Spleen (tissue), 11 donors: ENCODE data around the gene KCNJ2. TPM values are rescaled to one million over a fixed set of nuclear protein-coding genes. Genes with fewer than 3 reads are reported as not detected.

Source experiments
- DNase-seq: peaks from one replicate; pipeline ENCODE4 v3.0.0-alpha.2; 2020
- H3K27ac ChIP-seq, 8 donors: fragments of 200-600 bp; sonication (generic) in 7 of 8; 1 replicate in 4 of 8; 2 replicates in 4 of 8; pipeline versions ENCODE4 v1.5.0 to v1.8.0; 2016 to 2021; ENCODE audit warnings: inconsistent platforms in 4 of 8, mild to moderate bottlenecking in 4 of 8, moderate library complexity in 1 of 8
- H3K27me3 ChIP-seq, 7 donors: fragments of 200-600 bp; sonication (generic) in 6 of 7; replicated peaks in 1 of 7; 1 replicate in 4 of 7; 2 replicates in 3 of 7; pipeline versions ENCODE4 v1.5.0 to v1.8.0; 2016 to 2021; ENCODE audit warnings: inconsistent platforms in 3 of 7, mild to moderate bottlenecking in 1 of 7
- H3K36me3 ChIP-seq, 6 donors: fragments of 200-600 bp; sonication (generic) in 5 of 6; 1 replicate in 4 of 6; 2 replicates in 2 of 6; pipeline versions ENCODE4 v1.5.0 to v1.8.0; 2016 to 2021; ENCODE audit warnings: inconsistent platforms in 2 of 6
- H3K4me1 ChIP-seq, 6 donors: fragments of 200-600 bp; sonication (generic) in 5 of 6; 1 replicate in 3 of 6; 2 replicates in 3 of 6; pipeline versions ENCODE4 v1.5.0 to v1.8.0; 2016 to 2021; ENCODE audit warnings: inconsistent platforms in 3 of 6
- H3K4me3 ChIP-seq, 8 donors: fragments of 200-600 bp; sonication (generic) in 7 of 8; 1 replicate in 4 of 8; 2 replicates in 4 of 8; pipeline versions ENCODE4 v1.5.0 to v1.8.0; 2016 to 2021; ENCODE audit warnings: inconsistent platforms in 4 of 8, mild to moderate bottlenecking in 4 of 8, moderate library complexity in 2 of 8
- H3K9me3 ChIP-seq, 8 donors: fragments of 200-600 bp; sonication (generic) in 7 of 8; 1 replicate in 4 of 8; 2 replicates in 4 of 8; pipeline versions ENCODE4 v1.5.0 to v1.8.0; 2016 to 2021; ENCODE audit warnings: inconsistent platforms in 4 of 8
- POLR2A ChIP-seq, 3 donors: fragments of 450-650 bp; IDR thresholded peaks; one replicate each; pipeline ENCODE4 v1.5.1; 2017; ENCODE audit warnings: antibody characterized with exemption in 3 of 3, mild to moderate bottlenecking in 1 of 3
- POLR2AphosphoS5 ChIP-seq, 3 donors: sonication (generic); formaldehyde crosslinking; IDR thresholded peaks; one replicate each; pipeline ENCODE4 v1.5.1; 2017; ENCODE audit warnings: antibody characterized with exemption in 3 of 3
- WGBS, 5 donors: extraction: QIAGEN DNeasy Blood & Tissue Kit in 3 of 5; methylation state at CpG; one replicate each; pipeline versions ENCODE4 v1.1.5 to v1.1.7; 2013 to 2018; 5-methylcytosine and 5-hydroxymethylcytosine counted together
- intact Hi-C: fragments of 100-400 bp; cut with DNase I; formaldehyde crosslinking; loops from one replicate; pipeline ENCODE4 v1.15.0; 2023; ENCODE audit warnings: low total_unique reads
- polyA plus RNA-seq, 3 donors: library from polyadenylated mRNA; stranded (reverse); fragments of 200-250 nt; gene quantifications; one replicate each; pipeline ENCODE4 v1.2.1, GENCODE V29; 2013
- total RNA-seq, 7 donors: library from RNA; depleted of rRNA in 3 of 7; stranded (reverse); fragments of >200 nt in 3 of 7; fragmentation: NEBNext Ultra II Directional in 4 of 7; extraction: Animal tissue kit (Norgen Biotek cat#: 25700) in 4 of 7; gene quantifications; one replicate each; pipeline versions ENCODE4 v1.1.0 to v1.2.1, GENCODE V29; 2016 to 2021
- TF ChIP-seq, protein P1 (sequence below), 11 experiments: fragments of 200-600 bp in 7 of 11; fragments of 450-650 bp in 4 of 11; sonication (generic) in 4 of 11; IDR thresholded peaks in 8 of 11; conservative IDR thresholded peaks in 3 of 11; 1 replicate in 7 of 11; 2 replicates in 4 of 11; pipeline versions ENCODE4 v1.4.0 to v1.8.0; 2016 to 2021; ENCODE audit warnings: antibody characterized with exemption in 11 of 11, inconsistent platforms in 4 of 11, mild to moderate bottlenecking in 1 of 11
- donor health status: healthy with polysubstance abuse.
- donor health status: DM: no; HTN: no; CAD: no; lungs with moderate emphysema.
- donor health status: DM: no; HTN: no; CAD: no.
- donor health status: Bipolar disorder and iron deficiency.
- donor health status: healthy.
- donor health status: DM: no; HTN: no; CAD: no.
- donor health status: DM: yes; HTN: yes; CAD: no.

KCNJ2 gene
- total and polyA plus RNA-seq, 10 donors: 0.91 to 34.1 (median 21.5) TPM

DNA sequence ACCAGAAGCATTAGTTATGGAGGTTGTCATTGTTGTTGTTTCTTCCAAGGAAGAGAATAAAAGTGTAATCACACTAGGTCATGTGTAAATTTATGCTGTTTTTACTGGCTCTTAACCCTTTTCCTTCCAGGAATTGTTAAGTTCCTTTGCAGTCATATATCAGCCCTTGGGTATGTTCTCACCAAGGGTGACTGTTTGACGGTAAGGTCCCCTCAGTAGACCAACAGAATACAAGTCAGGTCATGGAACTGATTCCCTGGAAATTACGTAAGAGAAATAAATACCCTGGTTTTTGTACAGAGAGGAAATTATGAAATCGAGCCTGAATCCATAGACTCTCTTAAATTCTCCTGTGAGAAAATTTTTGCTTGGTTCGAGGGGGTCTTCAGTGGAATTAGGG is 11.2 kb upstream of the KCNJ2 start:
- H3K4me3 ChIP-seq: no peak overlapping the region
- H3K36me3 ChIP-seq: no peaks in the 10 kb centered on the region
- H3K9me3 ChIP-seq: no peaks in the 10 kb centered on the region
- TF ChIP-seq POLR2A (IDR thresholded peaks at IDR 0.05): no peak
- TF ChIP-seq, protein P1, sequence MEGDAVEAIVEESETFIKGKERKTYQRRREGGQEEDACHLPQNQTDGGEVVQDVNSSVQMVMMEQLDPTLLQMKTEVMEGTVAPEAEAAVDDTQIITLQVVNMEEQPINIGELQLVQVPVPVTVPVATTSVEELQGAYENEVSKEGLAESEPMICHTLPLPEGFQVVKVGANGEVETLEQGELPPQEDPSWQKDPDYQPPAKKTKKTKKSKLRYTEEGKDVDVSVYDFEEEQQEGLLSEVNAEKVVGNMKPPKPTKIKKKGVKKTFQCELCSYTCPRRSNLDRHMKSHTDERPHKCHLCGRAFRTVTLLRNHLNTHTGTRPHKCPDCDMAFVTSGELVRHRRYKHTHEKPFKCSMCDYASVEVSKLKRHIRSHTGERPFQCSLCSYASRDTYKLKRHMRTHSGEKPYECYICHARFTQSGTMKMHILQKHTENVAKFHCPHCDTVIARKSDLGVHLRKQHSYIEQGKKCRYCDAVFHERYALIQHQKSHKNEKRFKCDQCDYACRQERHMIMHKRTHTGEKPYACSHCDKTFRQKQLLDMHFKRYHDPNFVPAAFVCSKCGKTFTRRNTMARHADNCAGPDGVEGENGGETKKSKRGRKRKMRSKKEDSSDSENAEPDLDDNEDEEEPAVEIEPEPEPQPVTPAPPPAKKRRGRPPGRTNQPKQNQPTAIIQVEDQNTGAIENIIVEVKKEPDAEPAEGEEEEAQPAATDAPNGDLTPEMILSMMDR (IDR thresholded peaks at IDR 0.05 in 8 of 11, conservative IDR thresholded peaks at IDR 0.05 in 3 of 11): no peak
- H3K27me3 ChIP-seq: no peaks in the 10 kb centered on the region
- H3K27ac ChIP-seq: no peak overlapping the region
- no peak for DNase-seq
- intact Hi-C loops: no loop called here
- WGBS, 5 donors: 47 to 68% (median 50%) methylated on average over 4 of the region's 4 CpGs
- H3K4me1 ChIP-seq: no peaks in the 10 kb centered on the region

- TF ChIP-seq, protein P1 (IDR thresholded peaks at IDR 0.05 in 8 of 11, conservative IDR thresholded peaks at IDR 0.05 in 3 of 11): no peak
- no peak for TF ChIP-seq POLR2A (IDR thresholded peaks at IDR 0.05)
- no peak for TF ChIP-seq POLR2AphosphoS5 (IDR thresholded peaks at IDR 0.05)
- Histone ChIP-seq H3K36me3 (no peaks in the 10 kb centered on the region), H3K27ac (no peak overlapping the region), H3K4me1 (no peaks in the 10 kb centered on the region), H3K4me3 (no peak overlapping the region), H3K9me3 (no peaks in the 10 kb centered on the region), H3K27me3 (no peaks in the 10 kb centered on the region)
- DNase-seq: no peak
- intact Hi-C loops: no loop called here
- 81 to 91% (median 87%) methylated on average over 6 of the region's 6 CpGs for WGBS, 5 donors
Measured at GRCh38 chr17:70158591-70158990, 10.7 kb upstream of the KCNJ2 start.

- no peak for TF ChIP-seq POLR2AphosphoS5 (IDR thresholded peaks at IDR 0.05)
- intact Hi-C loops: no loop called here
Measured at GRCh38 chr17:70159980-70160379, 9.4 kb upstream of the KCNJ2 start.

DNA sequence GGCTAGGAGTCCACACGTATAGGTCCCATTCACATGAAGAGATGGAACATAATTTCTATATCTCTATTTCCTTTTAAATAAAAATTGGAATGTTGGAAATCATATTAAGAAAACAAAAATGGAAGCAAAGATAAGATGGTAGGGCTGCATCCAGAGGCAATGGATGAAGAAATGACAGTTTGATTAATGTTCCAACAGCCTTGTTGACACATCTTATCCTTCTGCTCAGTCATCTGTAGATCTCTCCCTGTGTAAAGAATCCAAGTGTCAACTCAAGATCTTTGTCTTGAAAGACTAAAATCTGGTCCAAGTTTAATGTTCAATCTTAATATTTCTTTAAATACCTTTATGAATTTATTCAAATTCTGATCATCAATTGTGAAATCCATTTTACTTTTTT is 7.8 kb upstream of the KCNJ2 start:
- Histone ChIP-seq H3K27ac (no peak overlapping the region), H3K4me3 (no peak overlapping the region), H3K36me3 (no peaks in the 10 kb centered on the region), H3K9me3 (no peaks in the 10 kb centered on the region), H3K4me1 (no peaks in the 10 kb centered on the region), H3K27me3 (peaks cover 0 to 3% (median 0%) of the 10 kb centered on the region in 7 donors)
- 87 to 95% (median 90%) methylated on average over 1 of the region's 1 CpG for WGBS, 5 donors
- DNase-seq: no peak
- TF ChIP-seq POLR2AphosphoS5 (IDR thresholded peaks at IDR 0.05) (no peak), POLR2A (IDR thresholded peaks at IDR 0.05) (no peak)
- TF ChIP-seq, protein P1 (IDR thresholded peaks at IDR 0.05 in 8 of 11, conservative IDR thresholded peaks at IDR 0.05 in 3 of 11): no peak
- intact Hi-C loops: no loop called here

More at GRCh38 chr17:70159980-70160379, 9.4 kb upstream of the KCNJ2 start:
- H3K4me1 ChIP-seq: no peaks in the 10 kb centered on the region
- H3K9me3 ChIP-seq: no peaks in the 10 kb centered on the region
- H3K36me3 ChIP-seq: no peaks in the 10 kb centered on the region
- no peak for DNase-seq
- 70 to 79% (median 75%) methylated on average over 2 of the region's 2 CpGs for WGBS, 5 donors
- no peak overlapping the region for H3K27ac ChIP-seq
- no peak overlapping the region for H3K4me3 ChIP-seq
- no peaks in the 10 kb centered on the region for H3K27me3 ChIP-seq

- Histone ChIP-seq H3K36me3 (no peaks in the 10 kb centered on the region), H3K4me3 (no peak overlapping the region), H3K27me3 (peaks cover 0 to 41% (median 5%) of the 10 kb centered on the region in 7 donors), H3K9me3 (no peaks in the 10 kb centered on the region), H3K4me1 (peaks cover 0 to 38% (median 21%) of the 10 kb centered on the region in 6 donors), H3K27ac (no peak overlapping the region)
- 85 to 95% (median 86%) methylated on average over 2 of the region's 2 CpGs for WGBS, 5 donors
- no peak for DNase-seq
- intact Hi-C loops: no loop called here
- TF ChIP-seq POLR2AphosphoS5 (IDR thresholded peaks at IDR 0.05) (no peak), POLR2A (IDR thresholded peaks at IDR 0.05) (no peak)
- TF ChIP-seq, protein P1 (IDR thresholded peaks at IDR 0.05 in 8 of 11, conservative IDR thresholded peaks at IDR 0.05 in 3 of 11): no peak
Measured at GRCh38 chr17:70165383-70165782, 3.9 kb upstream of the KCNJ2 start.
